ENCODE measurements around the gene TMTC1.

Gene TMTC1

DNA sequence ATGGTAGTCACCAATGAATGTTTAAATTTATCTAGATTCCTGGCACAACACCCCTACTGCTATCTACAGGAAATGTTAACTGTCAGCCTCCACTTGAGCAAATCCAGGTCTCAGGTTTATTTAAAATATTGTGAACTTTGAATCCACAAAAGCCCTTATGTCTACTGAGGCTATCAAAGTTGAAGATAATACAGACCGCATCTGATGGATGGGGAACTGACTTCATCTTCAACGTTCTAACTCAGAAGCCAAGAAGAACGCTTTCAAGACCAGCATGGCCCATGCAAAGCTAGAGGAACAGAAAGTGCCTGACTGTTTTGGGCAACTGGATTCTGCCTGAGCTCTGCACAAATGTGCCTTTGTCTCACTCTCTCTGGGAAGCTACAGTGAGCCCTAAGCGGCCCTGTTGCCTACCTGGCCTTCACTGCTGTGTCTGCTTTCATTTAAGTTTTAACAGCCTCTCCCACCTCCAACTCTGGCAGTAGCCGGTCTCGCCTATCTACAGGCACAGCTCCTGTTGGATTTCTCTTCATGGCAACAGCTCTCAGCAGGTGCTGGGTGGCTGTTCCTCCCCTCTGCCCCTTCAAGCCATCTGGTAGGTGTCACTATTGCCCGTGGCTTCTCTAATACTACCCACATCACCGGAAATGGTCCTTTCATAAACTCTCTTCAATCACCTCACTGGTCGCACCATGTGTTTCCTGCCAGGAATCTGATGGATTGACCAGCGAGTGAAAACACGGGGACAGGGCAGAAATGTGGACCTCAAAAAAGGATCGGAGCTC is 174.1 kb downstream of the TMTC1 start:
- no peak for DNase-seq

DNA sequence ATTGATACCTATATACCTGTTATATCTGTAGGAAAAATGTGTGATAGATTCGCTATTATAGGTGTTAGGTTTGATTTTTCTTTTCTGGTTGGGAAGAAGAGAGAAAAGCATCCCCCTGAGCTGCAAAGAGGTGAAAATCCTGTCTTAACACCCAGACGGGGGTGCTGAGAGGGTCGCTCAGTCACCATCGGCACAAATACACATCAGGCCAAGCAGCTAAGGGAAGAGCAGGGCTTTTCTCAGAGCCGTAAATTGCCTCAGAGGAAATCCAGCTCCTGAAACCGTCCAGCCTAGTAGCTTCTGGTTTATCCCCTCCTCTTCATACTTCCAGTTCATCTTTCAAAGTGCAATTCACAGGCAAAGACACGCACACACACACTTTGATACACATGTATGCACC is 175.2 kb downstream of the TMTC1 start:
- no peak for DNase-seq

DNA sequence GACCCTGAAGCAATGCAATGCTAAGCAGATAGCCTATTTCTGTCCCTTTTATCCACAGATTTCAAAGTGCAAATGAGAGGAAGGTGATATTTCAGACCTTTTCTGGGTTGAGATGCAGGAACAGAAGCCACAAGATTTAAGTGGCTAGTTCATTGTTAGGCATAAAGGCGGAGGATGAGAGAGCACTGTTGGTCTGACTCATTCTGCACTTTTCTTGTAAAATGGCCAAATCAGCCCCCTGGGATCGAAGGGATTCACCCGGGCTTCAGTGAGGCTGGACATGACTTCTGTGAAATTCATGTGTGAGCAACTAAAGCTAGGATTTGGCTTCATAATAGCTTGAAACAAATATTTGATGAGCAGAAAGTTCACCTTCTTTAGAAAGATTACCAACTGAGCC is 184.4 kb downstream of the TMTC1 start:
- DNase-seq: no peak

DNA sequence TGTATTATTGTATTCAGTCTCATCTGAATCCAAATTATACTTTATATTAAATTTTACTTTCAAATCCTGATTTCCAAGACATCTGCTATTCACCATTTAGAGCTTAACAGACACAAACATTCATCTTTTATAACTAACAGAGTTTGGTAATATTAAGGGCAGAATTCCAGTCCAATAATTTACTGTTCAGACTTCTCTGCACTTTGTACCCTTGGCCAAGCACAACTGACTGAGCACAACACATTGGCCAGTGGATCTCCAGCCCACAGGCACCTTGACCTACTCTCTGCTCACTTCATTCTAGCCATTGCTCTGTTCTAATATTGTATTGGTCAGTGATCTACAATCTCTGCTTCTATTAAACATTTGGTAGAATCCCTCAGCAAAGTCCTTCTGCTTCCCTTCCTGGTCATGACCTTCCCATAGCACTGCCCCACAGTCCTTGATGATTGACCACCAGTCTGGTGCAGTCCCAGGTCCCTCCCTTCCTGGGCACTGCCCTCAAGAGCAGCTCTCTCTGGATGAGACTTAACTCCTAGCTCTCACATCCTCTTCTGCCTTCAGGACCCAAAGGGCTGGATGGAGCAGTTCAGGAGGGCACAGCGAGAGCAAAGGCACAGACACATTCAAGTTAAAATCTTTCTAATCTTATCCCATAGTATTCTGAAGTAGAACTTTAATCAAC is 188.5 kb downstream of the TMTC1 start:
- DNase-seq: no peak

DNA sequence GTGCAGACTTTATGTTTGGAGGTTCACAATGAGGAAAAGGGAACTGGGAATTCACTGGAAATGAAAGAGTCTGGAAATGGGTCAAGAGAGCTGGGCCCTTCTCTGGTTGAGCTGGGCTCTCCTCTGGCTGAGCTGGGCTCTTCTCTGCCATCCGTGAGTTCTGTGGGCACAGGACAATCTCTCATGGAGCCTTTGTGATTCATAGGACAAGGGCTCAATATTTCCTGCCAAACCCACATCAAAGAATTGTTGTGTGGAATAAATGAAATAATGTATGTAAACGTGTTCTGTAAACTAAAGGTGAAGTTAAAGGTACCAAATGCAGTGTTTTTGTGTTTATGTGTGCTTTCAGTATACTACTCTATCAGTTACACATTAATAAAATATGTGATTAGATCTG is 190.7 kb downstream of the TMTC1 start:
- DNase-seq: no peak

DNA sequence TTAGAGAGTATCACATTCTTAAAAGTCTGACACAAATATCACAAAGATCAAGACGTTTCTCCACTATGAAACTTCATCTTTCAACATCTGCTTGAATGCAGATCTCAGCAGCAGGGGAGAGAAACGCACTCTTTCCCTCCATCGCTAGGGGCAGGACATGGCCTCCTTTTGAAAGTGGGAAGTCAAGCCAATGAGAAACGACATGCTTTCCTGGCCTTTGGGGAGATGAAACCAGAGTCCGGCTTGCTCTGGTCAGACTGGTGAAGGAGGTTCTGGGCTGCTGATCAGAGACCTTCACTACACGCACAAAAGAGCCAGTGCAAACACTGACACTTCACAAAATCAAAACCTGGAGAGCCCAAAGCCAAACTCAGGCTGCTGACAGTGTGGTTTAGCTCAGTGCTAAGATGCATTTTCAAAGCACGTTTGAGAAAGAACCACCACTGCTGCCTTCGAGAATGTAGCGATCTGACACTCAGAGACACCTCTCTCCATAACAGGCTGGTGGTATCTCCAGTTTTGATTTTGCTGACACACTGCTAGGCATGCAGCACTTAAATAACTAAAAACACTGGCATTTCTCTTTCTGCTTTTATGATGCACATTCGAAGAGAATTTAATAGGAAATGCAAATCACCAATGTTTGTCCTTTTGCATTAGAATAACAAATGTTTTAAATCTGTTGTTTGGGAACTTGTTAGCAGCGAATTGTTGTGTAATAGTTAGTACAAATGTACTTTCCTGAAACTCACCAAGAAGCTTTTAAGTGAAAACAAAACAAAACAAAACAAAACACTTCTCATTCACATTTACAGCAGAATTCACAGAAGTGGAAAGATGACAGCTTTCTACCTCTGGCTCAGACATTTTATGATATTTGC is 192.4 kb downstream of the TMTC1 start:
- DNase-seq: no peak

DNA sequence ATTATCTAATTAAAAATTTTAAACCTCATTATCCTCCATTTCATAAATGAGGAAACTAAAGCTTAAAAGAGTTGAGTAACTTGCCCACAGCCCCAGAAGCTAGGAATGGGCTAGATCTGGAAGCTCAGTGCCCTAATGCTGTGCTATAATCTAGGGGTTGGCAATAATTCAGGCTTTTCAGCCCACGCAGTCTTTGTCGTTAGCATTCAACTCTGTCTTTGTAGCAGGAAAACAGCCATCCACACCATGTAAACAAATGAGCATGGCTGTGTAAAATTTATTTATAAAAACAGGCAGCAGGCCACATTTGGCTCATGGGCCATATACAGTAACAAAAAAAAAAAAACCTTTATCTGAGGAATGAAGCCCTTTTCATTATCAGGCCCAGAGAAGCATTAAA is 193.9 kb downstream of the TMTC1 start:
- DNase-seq: no peak

DNA sequence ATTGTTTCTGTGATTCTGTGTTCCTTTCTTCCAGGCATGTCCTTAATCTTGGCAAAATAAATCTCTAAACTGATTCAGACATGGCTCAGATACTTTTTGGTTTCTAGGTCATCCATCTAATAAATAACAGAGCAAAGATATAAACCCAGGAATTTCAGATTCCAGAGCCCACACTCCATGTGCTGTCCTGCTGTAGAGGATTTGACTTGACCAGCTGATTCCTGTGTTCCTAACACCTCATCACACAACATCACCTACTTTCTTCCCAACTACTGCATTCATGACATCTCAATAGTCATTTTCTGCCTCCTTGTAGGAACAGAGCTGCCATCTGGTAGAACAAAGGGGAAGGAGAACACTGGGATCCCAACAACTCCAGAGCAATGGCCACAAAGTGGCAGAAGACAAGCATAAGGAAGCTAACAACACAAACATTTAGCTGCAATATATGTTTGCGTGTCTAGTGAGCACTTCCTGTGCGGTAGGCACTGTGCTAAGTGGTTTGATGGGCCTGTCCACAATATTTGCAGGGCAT is 194.4 kb downstream of the TMTC1 start:
- no peak for DNase-seq

DNA sequence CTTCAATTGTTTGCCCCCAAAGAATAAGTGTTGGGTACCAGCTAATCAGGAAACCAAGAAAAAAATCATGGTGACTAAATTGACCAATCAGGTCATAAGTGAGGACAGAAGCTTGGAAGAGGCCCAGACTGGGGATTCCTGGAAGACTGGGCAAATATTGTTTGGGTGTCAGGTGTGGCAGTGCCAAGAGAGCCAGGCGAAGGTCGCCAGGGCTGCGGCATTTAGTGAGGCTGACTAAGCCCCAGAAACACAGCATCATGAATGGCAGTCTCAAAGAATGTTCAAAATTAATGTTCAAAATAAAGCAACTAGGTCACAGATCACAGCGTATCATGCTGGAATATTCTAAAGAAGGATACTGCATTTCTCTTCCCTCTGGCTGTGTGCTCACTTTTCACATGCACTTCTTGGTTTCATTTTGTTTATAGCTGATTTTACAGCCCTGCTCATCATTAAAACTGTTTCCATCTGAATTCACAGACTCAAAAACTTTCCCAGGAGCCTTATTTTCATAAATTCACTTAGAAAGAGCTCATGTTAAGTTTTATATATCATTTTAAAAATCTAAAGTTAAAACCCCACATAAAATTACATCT is 201.0 kb downstream of the TMTC1 start:
- no peak for DNase-seq

DNA sequence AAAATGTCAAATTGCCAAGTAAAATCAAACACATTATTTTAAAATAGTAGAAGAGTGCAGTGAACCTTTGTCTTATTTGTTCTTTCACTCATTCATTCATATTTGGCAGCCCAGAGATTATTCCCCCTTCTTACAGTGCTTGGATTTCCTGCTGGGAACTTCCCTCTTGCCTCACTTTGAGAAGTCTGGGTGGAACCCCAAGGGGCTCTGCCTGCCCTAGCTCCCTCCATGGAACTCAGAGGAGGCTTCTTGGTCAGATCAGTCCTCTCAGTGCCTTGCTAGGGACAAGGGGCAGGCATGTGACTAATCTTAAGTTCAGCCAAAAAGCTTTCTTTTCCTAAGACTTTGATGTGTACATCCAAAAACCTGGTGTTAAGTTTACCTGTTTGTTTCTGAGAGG is 201.6 kb downstream of the TMTC1 start:
- no peak for DNase-seq

DNA sequence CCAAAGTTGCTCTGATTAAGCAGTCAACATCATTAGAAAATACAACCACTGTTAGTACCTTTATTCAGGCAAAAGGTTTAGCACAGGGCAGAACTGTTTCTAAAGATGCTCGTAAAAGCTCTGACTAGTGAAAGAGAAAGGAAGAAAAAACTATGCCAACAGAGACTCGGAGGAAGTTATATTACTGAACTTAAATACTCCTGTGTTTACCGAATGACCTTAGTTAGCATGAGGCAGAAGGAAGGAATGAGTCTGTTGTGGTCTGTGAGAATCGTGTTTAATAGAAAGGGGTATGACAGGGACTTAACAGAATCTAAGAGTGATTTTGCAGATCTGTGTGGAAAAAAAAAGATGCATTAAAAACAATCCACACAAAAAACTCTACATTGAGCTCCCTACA is 202.1 kb downstream of the TMTC1 start:
- no peak for DNase-seq

DNA sequence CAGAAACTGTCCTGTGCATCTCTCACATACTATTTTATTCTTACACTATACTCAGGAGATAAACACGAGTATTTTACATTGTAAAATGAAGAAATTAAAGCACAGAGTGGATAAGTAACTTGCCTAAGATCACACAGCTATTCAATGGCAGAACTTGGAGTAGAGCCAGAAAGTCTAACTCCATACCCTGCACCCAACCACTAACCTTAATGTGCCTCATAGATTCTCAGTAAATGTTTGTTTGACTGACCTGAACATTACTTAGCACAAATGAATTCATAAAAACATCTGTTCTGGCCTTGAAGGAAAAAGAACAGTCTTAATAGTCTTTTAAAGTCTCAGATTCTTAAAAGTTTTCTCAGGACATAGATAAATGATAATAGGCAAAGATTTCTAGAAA is 202.8 kb downstream of the TMTC1 start:
- no peak for DNase-seq

DNA sequence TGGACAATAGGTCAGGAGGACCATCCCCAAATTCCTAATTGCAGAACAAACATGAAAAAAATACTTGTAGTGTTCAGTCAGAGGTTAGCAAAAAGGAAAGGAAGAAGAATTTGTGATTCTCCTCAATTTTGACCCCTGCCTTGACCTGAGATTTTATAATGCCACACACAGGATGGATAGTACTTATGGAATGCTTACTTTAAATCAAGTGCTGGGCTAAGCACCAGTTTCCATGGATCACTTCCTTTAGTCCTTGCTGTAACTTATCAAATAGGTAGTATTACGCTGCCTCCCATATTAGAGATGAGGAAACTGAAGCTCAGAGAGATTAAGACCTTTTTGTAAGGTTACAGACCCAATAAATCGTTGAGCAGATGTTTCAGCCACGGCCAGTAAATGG is 205.0 kb downstream of the TMTC1 start:
- no peak for DNase-seq

DNA sequence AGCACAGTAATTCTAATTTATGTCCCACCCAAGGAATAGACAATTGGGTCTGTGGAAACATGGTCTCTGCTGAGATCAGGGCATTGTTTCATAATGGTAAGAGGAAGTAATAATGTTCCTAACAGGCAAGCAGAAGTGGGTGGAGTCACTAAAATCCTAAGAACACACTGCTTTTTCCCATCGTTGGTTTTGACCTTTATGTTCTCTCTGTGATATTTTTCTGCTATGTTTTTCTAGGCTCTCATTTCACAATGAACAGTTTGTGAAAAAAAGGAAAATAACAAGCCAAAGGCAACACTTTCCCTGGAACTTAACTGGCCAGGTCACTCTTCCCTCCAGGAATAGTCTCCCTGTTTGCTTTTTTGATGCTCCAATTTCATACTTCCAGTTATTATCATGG is 205.7 kb downstream of the TMTC1 start:
- DNase-seq: no peak

DNA sequence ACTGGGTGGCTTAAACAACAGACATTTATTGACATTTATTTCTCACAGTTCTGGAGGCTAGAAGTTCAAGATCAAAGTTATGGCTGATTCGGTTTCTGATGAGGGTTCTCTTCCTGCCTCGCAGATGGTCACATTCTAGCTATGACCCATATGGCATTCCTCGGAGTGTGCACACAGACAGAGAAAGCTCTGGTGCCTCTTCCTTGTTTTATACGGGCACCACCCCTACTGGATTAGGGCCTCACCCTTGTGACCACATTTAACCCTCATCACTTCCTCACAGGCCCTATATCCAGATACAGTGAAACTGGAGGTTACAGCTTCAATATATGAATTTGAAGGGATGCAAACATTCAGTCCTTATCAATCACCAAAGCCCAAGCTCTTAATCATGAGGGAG is 209.2 kb downstream of the TMTC1 start:
- DNase-seq: no peak

DNA sequence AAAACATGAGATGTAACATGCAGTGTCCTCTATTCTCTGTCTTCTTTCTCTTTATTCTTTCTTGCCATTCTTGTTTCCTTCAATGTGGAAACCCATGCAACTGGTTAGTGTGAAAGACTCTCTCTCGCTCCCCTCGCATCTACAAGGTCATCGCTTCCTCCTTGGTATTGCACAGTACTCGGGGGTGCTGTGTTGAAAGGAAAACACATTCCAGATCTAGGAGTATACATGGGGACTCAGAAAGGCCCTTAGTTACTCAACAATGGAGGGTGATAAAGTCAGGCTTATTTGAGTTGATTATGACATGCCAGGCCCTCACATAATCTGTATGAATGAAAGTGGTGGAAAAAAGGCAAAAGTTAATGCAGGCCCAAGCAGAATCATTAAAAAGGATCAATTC is 210.8 kb downstream of the TMTC1 start:
- no peak for DNase-seq

DNA sequence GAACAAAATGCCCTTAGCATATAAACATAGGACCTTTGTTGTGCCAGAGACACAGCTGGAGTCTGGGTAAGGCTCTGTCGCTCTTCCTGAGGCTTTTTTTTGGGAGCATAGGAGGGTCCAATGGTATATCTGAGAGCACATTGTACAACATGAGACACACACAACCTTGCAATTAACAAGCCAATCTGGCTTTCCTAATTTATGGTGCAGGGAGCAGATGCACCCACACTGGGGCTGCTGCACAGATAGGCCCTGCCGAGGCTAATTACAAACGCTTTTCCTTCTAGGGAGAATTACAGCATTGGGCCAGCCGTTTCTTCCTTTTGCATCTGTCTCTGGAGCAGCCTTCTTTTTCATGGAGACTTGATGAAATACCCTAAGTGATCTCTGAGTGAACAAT is 211.3 kb downstream of the TMTC1 start:
- no peak for DNase-seq

DNA sequence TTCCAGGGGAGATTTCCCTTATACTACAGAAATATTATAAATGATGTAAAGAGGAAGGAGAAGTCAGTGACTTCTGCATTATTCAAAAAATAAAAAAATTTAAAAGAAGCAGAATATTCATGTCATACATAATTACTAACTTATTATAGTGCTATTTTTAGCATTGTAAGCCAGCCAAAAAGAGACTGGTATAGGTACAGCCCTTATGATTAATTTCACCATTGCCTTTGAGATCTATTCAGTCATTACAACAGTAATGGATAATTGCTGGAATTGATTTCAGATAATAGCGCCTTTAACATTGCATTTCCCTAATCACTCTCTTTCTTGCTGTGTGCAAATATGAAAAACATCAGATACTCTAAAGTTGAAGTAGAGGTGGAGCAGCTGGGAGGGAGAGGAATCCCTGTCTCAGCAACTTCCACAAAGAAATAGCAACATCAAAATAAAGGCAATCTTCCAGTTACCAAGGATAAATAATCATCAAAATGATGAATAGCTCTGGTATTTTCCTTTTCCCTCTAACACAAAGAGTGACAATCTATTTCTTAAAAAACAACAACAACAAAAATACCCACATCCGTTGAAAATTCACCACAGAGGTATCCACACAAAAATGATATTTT is 214.5 kb downstream of the TMTC1 start:
- no peak for DNase-seq

DNA sequence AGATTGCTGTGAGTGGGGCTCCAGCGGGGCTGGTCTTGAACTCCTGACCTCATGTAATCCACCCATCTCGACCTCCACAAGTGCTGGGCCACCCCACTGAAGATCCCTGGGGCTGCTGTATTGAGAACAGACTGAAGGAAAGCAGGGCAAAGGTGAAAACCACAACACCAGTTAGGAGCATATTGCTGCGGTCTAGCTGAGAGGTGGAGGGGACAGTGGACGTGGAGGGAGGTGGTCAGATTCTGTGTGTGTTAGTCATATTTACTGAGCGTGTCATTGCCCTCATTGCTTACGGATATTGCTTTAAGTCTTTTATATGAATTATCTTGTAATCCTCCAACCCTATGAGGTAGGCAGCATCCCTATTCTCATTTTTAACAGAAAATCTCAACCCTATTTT is 217.3 kb downstream of the TMTC1 start:
- no peak for DNase-seq

DNA sequence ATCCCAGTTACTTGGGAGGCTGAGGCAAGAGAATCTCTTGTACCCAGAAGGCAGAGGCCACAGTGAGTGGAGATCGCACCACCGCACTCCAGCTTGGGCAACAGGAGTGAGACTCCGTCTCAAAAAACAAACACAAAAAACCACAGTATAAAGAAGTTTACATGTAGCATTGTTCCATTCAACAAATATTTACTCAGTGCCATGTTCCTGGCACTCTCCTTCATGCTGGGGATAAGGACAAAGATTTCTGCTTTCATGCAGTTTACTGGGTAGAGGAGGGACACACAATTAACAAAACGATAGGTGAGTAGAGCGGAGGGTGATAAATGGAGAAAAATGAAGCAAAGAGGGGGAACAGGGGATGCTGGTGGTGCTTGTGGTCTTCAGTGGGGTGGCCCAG is 218.0 kb downstream of the TMTC1 start:
- no peak for DNase-seq

DNA sequence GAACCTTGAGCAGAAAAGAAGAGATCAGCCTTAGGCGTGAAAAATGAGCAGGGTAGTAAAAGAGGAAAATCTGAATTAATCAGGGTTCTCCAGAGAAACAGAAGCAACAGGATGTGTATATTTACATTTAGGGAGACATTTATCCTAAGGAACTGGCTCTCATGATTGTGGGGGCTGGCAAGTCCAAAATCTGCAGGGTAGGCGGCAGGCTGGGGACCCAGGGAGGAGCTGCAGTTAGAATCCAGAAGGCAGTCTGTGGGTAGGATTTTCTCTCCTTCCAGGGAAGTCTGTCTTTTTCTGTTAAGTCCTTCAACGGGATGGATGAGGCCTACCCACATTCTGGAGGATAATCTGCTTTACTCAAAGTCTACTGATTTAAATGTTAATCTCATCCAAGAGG is 218.8 kb downstream of the TMTC1 start:
- no peak for DNase-seq

DNA sequence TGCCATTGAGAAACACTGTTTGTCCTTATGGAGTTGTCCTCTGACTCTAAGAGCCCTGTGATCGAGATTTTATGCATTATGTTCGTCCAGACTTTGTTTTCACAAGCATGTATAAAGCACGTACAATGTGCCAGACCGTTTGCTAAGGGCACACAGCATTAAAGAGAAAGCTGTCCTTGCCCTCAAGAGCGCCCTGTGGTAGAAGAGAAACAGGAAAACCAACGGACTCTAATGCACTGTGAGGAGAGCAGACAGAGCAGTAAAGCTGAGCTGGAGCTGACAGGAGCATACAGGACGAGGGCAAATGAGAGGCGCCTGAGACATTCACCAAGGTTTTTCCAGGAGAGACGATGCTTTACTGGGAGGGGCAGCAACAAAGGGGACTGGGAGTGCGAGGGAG is 220.1 kb downstream of the TMTC1 start:
- no peak for DNase-seq

DNA sequence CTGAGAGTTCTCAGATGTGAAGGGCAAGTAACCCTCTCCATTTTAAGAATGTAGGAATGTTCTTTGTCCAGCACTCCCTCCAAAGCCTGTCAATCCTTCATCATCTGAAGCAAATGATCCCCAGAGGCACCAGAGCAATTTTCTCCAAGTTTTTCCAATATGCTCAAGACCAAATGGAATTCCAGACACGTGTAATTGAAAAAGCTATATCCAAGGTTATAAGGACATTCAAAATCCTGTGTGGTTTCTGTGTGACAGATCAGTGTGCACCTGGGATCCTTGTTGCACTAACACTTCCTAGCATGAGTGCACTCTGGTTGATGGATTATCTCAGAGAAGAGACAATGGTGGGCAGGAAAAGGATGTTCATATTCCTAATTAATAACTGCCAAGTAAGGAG is 220.7 kb downstream of the TMTC1 start:
- no peak for DNase-seq
